Measurements from ENCODE around the gene ZNF814.
"Not testable (repeated sequence)": the region's sequence is repeated elsewhere in the genome, so short reads cannot be mapped to it uniquely, and the experiment has no call there.

GRCh38 chr19:57838622-57839191 lies 50.1 kb downstream of the ZNF814 start:
- not testable (repeated sequence) for TF ChIP-seq POLR2A, CTCF (IDR thresholded peaks at IDR 0.05)
